GM23338 (cell line): ENCODE data around the gene TMEM209.

Experiments used
- CREB1 ChIP-seq: fragments of 250-450 bp; sonication (Bioruptor Pico); IDR thresholded peaks from 2 replicates; pipeline ENCODE4 v1.5.0; 2020; ENCODE audit warnings: low read depth, mild to moderate bottlenecking, moderate library complexity
- CTCF ChIP-seq, 2 experiments: fragments of 200-600 bp in 1 of 2; sonication (generic) in 1 of 2; conservative IDR thresholded peaks; 2 replicates each; pipeline versions ENCODE4 v1.5.1 to v1.6.1; 2016 to 2017; ENCODE audit warnings: antibody characterized with exemption in 2 of 2, low read depth in 2 of 2, mild to moderate bottlenecking in 2 of 2, moderate library complexity in 1 of 2
- EZH2 ChIP-seq: fragments of 200-600 bp; sonication (generic); IDR thresholded peaks from one replicate; pipeline ENCODE4 v1.8.0; 2017; ENCODE audit warnings: antibody characterized with exemption, mild to moderate bottlenecking, low read depth; ENCODE audit not compliant: unreplicated experiment
- POLR2AphosphoS5 ChIP-seq: IDR thresholded peaks from 2 replicates; pipeline ENCODE4 v1.6.1; 2016; ENCODE audit warnings: antibody characterized with exemption, low read depth
- REST ChIP-seq: IDR thresholded peaks from one replicate; pipeline ENCODE4 v1.6.1; 2018; ENCODE audit warnings: antibody characterized with exemption; ENCODE audit not compliant: unreplicated experiment
- STAT1 ChIP-seq: IDR thresholded peaks from one replicate; pipeline ENCODE4 v1.6.1; 2016; ENCODE audit warnings: antibody characterized with exemption; ENCODE audit not compliant: unreplicated experiment

GRCh38 chr7:130254555-130254954 is 49.3 kb upstream of the TMEM209 start:
- TF ChIP-seq POLR2AphosphoS5 (no peak), STAT1 (no peak), CTCF (conservative IDR thresholded peaks at IDR 0.05; ENCODE audit: low read depth in 2 of 2) (no peak), CREB1 (CRISPR knock-in tag) (no peak), EZH2 (no peak), REST (no peak)
